ENCODE results near the gene GDE1. TPM values are rescaled to one million over a fixed set of nuclear protein-coding genes. Genes with fewer than 3 reads are reported as not detected.
A peak's percentile ranks its signal among the peaks of the same experiment; 100 is the strongest.

Gene GDE1
- total and polyA plus RNA-seq, 4 experiments from 2014 or later = 23.2 to 40.2 (median 27.0) TPM

DNA sequence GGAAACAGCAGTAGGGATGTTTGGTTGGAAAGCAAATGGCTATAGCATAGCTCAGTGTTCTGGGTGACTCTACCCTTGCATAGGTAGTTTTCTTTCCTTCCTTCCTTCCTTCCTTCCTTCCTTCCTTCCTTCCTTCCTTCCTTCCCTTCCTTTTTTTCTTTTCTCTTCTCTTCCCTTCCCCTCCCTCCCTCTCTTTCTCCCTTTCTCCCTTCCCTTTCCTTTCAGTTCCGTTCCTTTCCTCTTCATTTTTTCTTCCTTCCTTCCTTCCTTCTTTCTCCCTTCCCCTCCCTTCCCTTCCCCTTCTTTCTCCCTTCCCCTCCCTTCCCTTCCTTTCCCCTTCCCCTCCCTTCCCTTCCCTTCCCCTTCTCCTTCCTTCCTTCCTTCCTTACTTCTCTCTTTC, 31.3 kb downstream of the GDE1 start:
- H3K4me1 Mint-ChIP-seq = peaks cover 6 to 14% (median 8%) of the 10 kb centered on the region in 4 donors
- Histone ChIP-seq H3K27me3 (ENCODE audit: insufficient read depth, low read length) (no peaks in the 10 kb centered on the region), H3K4me1 (ENCODE audit: insufficient read depth, low read length) (peaks cover 7% of the 10 kb centered on the region), H3K27ac (ENCODE audit: low read depth, low read length) (no peak overlapping the region), H3K36me3 (ENCODE audit: insufficient read depth, low read length) (no peaks in the 10 kb centered on the region), H3K9me3 (ENCODE audit: control insufficient read depth in 1 of 2, low read length in 2 of 2) (no peaks in the 10 kb centered on the region), H3K4me3 (ENCODE audit: low read length in 2 of 2) (no peak overlapping the region)
- H3K9me3 Mint-ChIP-seq = peaks cover 0 to 5% (median 0%) of the 10 kb centered on the region in 8 donors
- peaks cover 0 to 5% of the 10 kb centered on the region in 2 donors for H3K36me3 Mint-ChIP-seq
- H3K4me3 Mint-ChIP-seq = no peak overlapping the region
- intact Hi-C loops (cut with micrococcal nuclease) = no loop called here
- ChIA-PET CTCF (ENCODE audit: partially characterized antibody) (interaction anchor here (1.3 kb wide), 1 partner anchor 13 kb away, joined by 5 read pairs; no protein-coding TSS in a partner anchor), POLR2A (ENCODE audit: partially characterized antibody) (no interaction called here)
- no peaks in the 10 kb centered on the region for H3K27me3 Mint-ChIP-seq
- H3K27ac Mint-ChIP-seq = peak overlapping the region in 1 of 7 donors; percentile 71
- DNase-seq = no peak

GRCh38 chr16:19488213-19488640, 33.7 kb downstream of the GDE1 start:
- Mint-ChIP-seq H3K4me3 (no peak overlapping the region), H3K27me3 (no peaks in the 10 kb centered on the region), H3K4me1 (peaks cover 0 to 3% (median 0%) of the 10 kb centered on the region in 4 donors), H3K9me3 (peaks cover 0 to 3% (median 0%) of the 10 kb centered on the region in 8 donors), H3K36me3 (peaks cover 0 to 5% of the 10 kb centered on the region in 2 donors), H3K27ac (peak overlapping the region in 1 of 7 donors; percentile 30)
- CTCF ChIA-PET (ENCODE audit: partially characterized antibody) = no interaction called here
- H3K9me3 ChIP-seq (ENCODE audit: control insufficient read depth in 1 of 2, low read length in 2 of 2) = no peaks in the 10 kb centered on the region
- POLR2A ChIA-PET (ENCODE audit: partially characterized antibody) = no interaction called here
- intact Hi-C loops (cut with micrococcal nuclease) = no loop called here
- no peaks in the 10 kb centered on the region for H3K27me3 ChIP-seq (ENCODE audit: insufficient read depth, low read length)
- DNase-seq = no peak
- no peak overlapping the region for H3K4me3 ChIP-seq (ENCODE audit: low read length in 2 of 2)
- H3K36me3 ChIP-seq (ENCODE audit: insufficient read depth, low read length) = no peaks in the 10 kb centered on the region
- H3K4me1 ChIP-seq (ENCODE audit: insufficient read depth, low read length) = no peaks in the 10 kb centered on the region
- H3K27ac ChIP-seq (ENCODE audit: low read depth, low read length) = no peak overlapping the region

DNA sequence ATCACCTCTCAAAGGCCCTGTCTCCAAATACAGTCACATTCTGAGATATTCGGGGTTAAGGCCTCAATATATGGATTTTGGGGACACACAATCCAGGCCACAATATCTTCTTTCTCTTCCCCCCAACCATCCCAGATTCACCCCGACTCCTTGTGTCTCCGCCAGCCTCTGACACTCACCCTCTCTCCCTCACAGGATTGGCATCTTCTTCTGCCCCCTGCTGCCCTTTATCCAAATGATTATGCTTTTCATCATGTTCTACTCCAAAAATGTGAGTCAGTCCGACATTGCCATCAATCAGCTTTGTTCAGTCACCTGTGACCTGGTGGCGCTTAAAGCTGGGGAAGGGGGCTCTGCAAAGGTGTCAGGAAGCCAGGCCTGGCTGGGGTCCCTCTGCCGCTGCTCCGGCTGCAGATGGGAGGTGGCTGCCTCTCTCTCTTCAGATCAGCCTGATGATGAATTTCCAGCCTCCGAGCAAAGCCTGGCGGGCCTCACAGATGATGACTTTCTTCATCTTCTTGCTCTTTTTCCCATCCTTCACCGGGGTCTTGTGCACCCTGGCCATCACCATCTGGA, 35.1 kb downstream of the GDE1 start:
- Histone ChIP-seq H3K36me3 (ENCODE audit: insufficient read depth, low read length) (no peaks in the 10 kb centered on the region), H3K27me3 (ENCODE audit: insufficient read depth, low read length) (no peaks in the 10 kb centered on the region), H3K4me1 (ENCODE audit: insufficient read depth, low read length) (no peaks in the 10 kb centered on the region), H3K27ac (ENCODE audit: low read depth, low read length) (no peak overlapping the region), H3K4me3 (ENCODE audit: low read length in 2 of 2) (no peak overlapping the region), H3K9me3 (ENCODE audit: control insufficient read depth in 1 of 2, low read length in 2 of 2) (no peaks in the 10 kb centered on the region)
- ChIA-PET CTCF (ENCODE audit: partially characterized antibody) (interaction anchor here (1.3 kb wide), 1 partner anchor 15 kb away, joined by 3 read pairs; no protein-coding TSS in a partner anchor), POLR2A (ENCODE audit: partially characterized antibody) (no interaction called here)
- DNase-seq = no peak
- Mint-ChIP-seq H3K27me3 (no peaks in the 10 kb centered on the region), H3K36me3 (peaks cover 0 to under 1% of the 10 kb centered on the region in 2 donors), H3K4me3 (no peak overlapping the region), H3K4me1 (peaks cover 0 to 3% (median 0%) of the 10 kb centered on the region in 4 donors), H3K27ac (no peak overlapping the region), H3K9me3 (peaks cover 0 to 3% (median 0%) of the 10 kb centered on the region in 8 donors)
- intact Hi-C loops (cut with micrococcal nuclease) = no loop called here

DNA sequence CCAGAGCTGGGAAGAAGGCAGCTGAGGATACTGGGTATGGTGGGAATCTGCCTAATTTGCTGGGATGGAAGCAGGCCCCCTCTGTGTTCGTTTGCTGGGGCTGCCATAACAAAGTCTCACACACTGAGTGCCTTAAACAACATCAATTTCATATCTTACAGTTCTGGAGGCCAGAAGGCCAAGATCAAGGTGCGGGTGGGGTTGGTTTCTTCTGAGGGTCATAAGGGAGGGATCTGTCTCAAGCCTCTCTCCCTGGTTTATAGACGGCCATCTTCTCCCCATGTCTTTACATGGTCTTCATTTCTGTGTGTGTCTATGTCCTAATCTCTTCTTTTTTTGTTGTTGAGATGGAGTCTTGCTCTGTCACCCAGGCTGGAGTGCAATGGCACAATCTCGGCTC, 35.8 kb downstream of the GDE1 start:
- peaks cover 0 to 3% (median 0%) of the 10 kb centered on the region in 4 donors for H3K4me1 Mint-ChIP-seq
- no peaks in the 10 kb centered on the region for H3K36me3 ChIP-seq (ENCODE audit: insufficient read depth, low read length)
- H3K27me3 ChIP-seq (ENCODE audit: insufficient read depth, low read length) = no peaks in the 10 kb centered on the region
- H3K9me3 Mint-ChIP-seq = peaks cover 0 to 3% (median 0%) of the 10 kb centered on the region in 8 donors
- H3K27me3 Mint-ChIP-seq = no peaks in the 10 kb centered on the region
- POLR2A ChIA-PET (ENCODE audit: partially characterized antibody) = no interaction called here
- CTCF ChIA-PET (ENCODE audit: partially characterized antibody) = interaction anchor here (1.3 kb wide), 1 partner anchor 16 kb away, joined by 3 read pairs; no protein-coding TSS in a partner anchor
- H3K4me1 ChIP-seq (ENCODE audit: insufficient read depth, low read length) = no peaks in the 10 kb centered on the region
- no peaks in the 10 kb centered on the region for H3K9me3 ChIP-seq (ENCODE audit: control insufficient read depth in 1 of 2, low read length in 2 of 2)
- no peak overlapping the region for H3K27ac ChIP-seq (ENCODE audit: low read depth, low read length)
- H3K27ac Mint-ChIP-seq = peak overlapping the region in 1 of 7 donors; percentile 29
- intact Hi-C loops (cut with micrococcal nuclease) = no loop called here
- no peak overlapping the region for H3K4me3 Mint-ChIP-seq
- H3K36me3 Mint-ChIP-seq = no peaks in the 10 kb centered on the region
- no peak overlapping the region for H3K4me3 ChIP-seq (ENCODE audit: low read length in 2 of 2)
- no peak for DNase-seq

- no peak overlapping the region for H3K27ac ChIP-seq (ENCODE audit: low read depth, low read length)
- CTCF ChIA-PET (ENCODE audit: partially characterized antibody) = interaction anchor here (1.3 kb wide), 1 partner anchor 17 kb away, joined by 3 read pairs; no protein-coding TSS in a partner anchor
These were observed 36.3 kb downstream of the GDE1 start for GRCh38 chr16:19485611-19486010.

GRCh38 chr16:19484096-19484495, 37.8 kb downstream of the GDE1 start:
- Mint-ChIP-seq H3K27me3 (no peaks in the 10 kb centered on the region), H3K36me3 (no peaks in the 10 kb centered on the region), H3K4me3 (no peak overlapping the region), H3K9me3 (peaks cover 0 to 3% (median 0%) of the 10 kb centered on the region in 8 donors), H3K4me1 (peaks cover 0 to 3% (median 0%) of the 10 kb centered on the region in 4 donors), H3K27ac (no peak overlapping the region)
- no peaks in the 10 kb centered on the region for H3K9me3 ChIP-seq (ENCODE audit: control insufficient read depth in 1 of 2, low read length in 2 of 2)
- H3K27ac ChIP-seq (ENCODE audit: low read depth, low read length) = no peak overlapping the region
- DNase-seq = no peak
- CTCF ChIA-PET (ENCODE audit: partially characterized antibody) = no interaction called here
- POLR2A ChIA-PET (ENCODE audit: partially characterized antibody) = no interaction called here
- intact Hi-C loops (cut with micrococcal nuclease) = no loop called here
- no peaks in the 10 kb centered on the region for H3K36me3 ChIP-seq (ENCODE audit: insufficient read depth, low read length)
- no peak overlapping the region for H3K4me3 ChIP-seq (ENCODE audit: low read length in 2 of 2)
- H3K4me1 ChIP-seq (ENCODE audit: insufficient read depth, low read length) = no peaks in the 10 kb centered on the region
- H3K27me3 ChIP-seq (ENCODE audit: insufficient read depth, low read length) = no peaks in the 10 kb centered on the region

More at GRCh38 chr16:19485611-19486010, 36.3 kb downstream of the GDE1 start:
- Mint-ChIP-seq H3K36me3 (no peaks in the 10 kb centered on the region), H3K9me3 (peaks cover 0 to 3% (median 0%) of the 10 kb centered on the region in 8 donors), H3K27ac (no peak overlapping the region), H3K4me1 (peaks cover 0 to 3% (median 0%) of the 10 kb centered on the region in 4 donors), H3K27me3 (no peaks in the 10 kb centered on the region), H3K4me3 (no peak overlapping the region)
- no peak for DNase-seq
- Histone ChIP-seq H3K27me3 (ENCODE audit: insufficient read depth, low read length) (no peaks in the 10 kb centered on the region), H3K9me3 (ENCODE audit: control insufficient read depth in 1 of 2, low read length in 2 of 2) (no peaks in the 10 kb centered on the region), H3K36me3 (ENCODE audit: insufficient read depth, low read length) (no peaks in the 10 kb centered on the region), H3K4me3 (ENCODE audit: low read length in 2 of 2) (no peak overlapping the region), H3K4me1 (ENCODE audit: insufficient read depth, low read length) (no peaks in the 10 kb centered on the region)
- POLR2A ChIA-PET (ENCODE audit: partially characterized antibody) = no interaction called here
- intact Hi-C loops (cut with micrococcal nuclease) = no loop called here

- ChIA-PET CTCF (ENCODE audit: partially characterized antibody) (no interaction called here), POLR2A (ENCODE audit: partially characterized antibody) (no interaction called here)
- Histone ChIP-seq H3K9me3 (ENCODE audit: control insufficient read depth in 1 of 2, low read length in 2 of 2) (no peaks in the 10 kb centered on the region), H3K27ac (ENCODE audit: low read depth, low read length) (no peak overlapping the region), H3K27me3 (ENCODE audit: insufficient read depth, low read length) (no peaks in the 10 kb centered on the region), H3K36me3 (ENCODE audit: insufficient read depth, low read length) (no peaks in the 10 kb centered on the region), H3K4me1 (ENCODE audit: insufficient read depth, low read length) (no peaks in the 10 kb centered on the region), H3K4me3 (ENCODE audit: low read length in 2 of 2) (no peak overlapping the region)
- no peaks in the 10 kb centered on the region for H3K27me3 Mint-ChIP-seq
- H3K9me3 Mint-ChIP-seq = peaks cover 0 to 2% (median 0%) of the 10 kb centered on the region in 8 donors
- H3K4me3 Mint-ChIP-seq = no peak overlapping the region
- no peak for DNase-seq
- H3K36me3 Mint-ChIP-seq = no peaks in the 10 kb centered on the region
- H3K27ac Mint-ChIP-seq = no peak overlapping the region
- H3K4me1 Mint-ChIP-seq = no peaks in the 10 kb centered on the region
- intact Hi-C loops (cut with micrococcal nuclease) = no loop called here
These were observed 39.6 kb downstream of the GDE1 start for GRCh38 chr16:19482291-19482690.
